ENCODE measurements around the gene LAMC3.
"Not testable (repeated sequence)": the region's sequence is repeated elsewhere in the genome, so short reads cannot be mapped to it uniquely, and the experiment has no call there.

Gene LAMC3

GRCh38 chr9:131082774-131083512 lies 74.0 kb downstream of the LAMC3 start:
- no peak for DNase-seq

- no peak for DNase-seq
These were observed 75.8 kb downstream of the LAMC3 start for GRCh38 chr9:131084661-131085369.

- DNase-seq = no peak
These were observed 76.6 kb downstream of the LAMC3 start for GRCh38 chr9:131085370-131086122.

- DNase-seq = no peak
These were observed 78.5 kb downstream of the LAMC3 start for GRCh38 chr9:131087354-131087893.

DNA sequence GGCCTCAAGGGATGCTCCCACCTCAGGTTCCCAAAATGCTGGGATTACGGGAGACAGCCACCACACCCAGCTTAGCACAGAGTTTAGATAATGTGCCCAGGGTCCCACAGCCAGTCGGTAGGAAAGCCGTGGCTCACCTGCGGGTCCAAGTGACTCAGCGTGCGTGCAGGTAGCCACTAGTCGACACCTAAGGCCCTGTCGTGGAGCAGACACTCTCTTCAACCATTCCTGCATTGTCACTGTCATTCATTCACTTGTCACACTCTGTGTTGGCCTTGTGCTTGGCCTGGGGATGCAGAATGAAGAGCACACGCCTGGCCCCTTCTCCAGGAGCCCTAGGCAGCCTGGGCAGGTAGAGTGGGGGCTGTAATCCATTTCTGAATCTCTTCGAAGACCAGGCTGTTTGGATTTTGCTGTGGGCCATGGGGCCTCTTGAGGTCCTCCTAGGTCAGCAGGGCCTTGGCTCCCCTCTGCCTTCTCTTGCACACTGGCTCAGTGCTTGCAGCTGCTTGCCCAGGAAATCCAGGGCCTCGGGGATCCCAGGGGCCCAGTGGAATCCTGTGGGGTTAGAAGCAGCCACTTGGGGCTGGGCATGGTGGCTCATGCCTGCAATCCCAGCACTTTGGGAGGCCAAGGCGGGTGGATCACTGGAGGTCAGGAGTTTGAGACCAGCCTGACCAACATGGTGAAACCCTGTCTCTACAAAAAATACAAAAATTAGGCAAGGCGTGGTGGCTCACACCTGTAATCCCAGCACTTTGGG lies 81.2 kb downstream of the LAMC3 start:
- DNase-seq = no peak

GRCh38 chr9:131091352-131091992 lies 82.5 kb downstream of the LAMC3 start:
- no peak for DNase-seq

GRCh38 chr9:131092030-131092429 lies 83.1 kb downstream of the LAMC3 start:
- DNase-seq = no peak

GRCh38 chr9:131092548-131093440 lies 83.8 kb downstream of the LAMC3 start:
- no peak for DNase-seq

- DNase-seq = no peak
These were observed 85.0 kb downstream of the LAMC3 start for GRCh38 chr9:131094015-131094414.

DNA sequence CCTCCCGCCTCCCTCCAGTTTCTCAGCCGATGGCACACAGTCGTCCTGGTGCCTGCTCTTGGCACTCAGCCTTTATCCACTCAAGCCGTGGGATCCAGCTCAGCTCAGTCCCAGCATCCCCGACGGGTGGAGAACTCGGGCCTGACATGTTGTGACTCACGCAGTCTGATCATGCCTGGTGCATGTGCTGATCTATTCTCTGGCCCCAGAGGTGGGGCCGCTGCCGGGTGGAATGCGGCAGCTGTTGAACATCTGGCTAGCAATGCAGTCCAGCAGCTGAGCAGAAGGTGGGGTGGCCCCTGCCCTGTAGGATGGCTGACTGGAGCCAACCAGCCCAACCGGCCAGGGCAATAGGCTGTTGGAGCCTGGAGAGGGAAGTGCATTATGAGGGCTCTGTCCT lies 85.6 kb downstream of the LAMC3 start:
- no peak for DNase-seq

GRCh38 chr9:131095666-131096268 lies 86.8 kb downstream of the LAMC3 start:
- DNase-seq = no peak

- DNase-seq = peak in 1 of 2 donors; percentile 57
These were observed 87.5 kb downstream of the LAMC3 start, which contains the start of gene AIF1L for GRCh38 chr9:131096269-131097125. Gene AIF1L, plus strand, starts transcription at chr9:131096531. Its CDS starts 99 bp downstream, at chr9:131096630.

- DNase-seq = no peak
These were observed 88.4 kb downstream of the LAMC3 start for GRCh38 chr9:131097126-131097947.

- no peak for DNase-seq
These were observed 88.9 kb downstream of the LAMC3 start for GRCh38 chr9:131097948-131098278.

DNA sequence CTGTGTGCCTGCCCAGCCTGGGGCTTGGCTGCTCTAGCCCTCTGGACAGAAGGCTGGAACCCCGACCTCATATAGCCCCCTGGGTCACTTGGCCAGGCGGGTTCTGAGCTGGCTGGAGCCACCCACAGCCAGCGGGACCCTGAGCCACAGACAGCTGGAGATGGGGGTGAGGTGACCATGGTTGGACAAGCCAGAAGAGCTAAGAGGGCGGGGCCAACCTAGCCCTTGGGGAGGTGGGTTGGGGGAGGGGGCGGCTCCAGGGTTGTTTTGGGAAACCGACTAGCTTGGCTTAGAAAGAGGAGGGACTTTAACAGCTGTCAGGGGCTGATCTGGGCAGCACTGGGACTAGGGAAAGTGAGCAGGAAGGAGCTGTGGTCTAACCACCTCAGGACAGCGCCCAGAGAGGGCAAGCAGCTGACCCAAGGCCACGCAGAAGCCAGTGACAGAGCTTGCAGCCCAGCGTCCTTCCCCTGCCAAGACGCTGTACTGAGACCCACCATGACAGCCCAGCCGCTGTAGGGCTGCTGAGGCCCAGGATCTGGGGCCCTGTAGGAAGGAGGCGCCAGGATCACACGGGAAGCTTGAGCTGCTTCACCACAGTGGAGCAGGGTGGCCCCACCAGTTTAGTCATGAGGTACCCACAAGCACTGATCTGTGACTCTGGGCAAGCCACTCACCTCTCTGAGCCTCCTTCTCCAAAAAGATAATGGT lies 89.6 kb downstream of the LAMC3 start:
- DNase-seq = no peak

- DNase-seq = no peak
These were observed 90.2 kb downstream of the LAMC3 start for GRCh38 chr9:131099102-131099606.

- DNase-seq = not testable (repeated sequence)
These were observed 90.9 kb downstream of the LAMC3 start for GRCh38 chr9:131099845-131100244.

DNA sequence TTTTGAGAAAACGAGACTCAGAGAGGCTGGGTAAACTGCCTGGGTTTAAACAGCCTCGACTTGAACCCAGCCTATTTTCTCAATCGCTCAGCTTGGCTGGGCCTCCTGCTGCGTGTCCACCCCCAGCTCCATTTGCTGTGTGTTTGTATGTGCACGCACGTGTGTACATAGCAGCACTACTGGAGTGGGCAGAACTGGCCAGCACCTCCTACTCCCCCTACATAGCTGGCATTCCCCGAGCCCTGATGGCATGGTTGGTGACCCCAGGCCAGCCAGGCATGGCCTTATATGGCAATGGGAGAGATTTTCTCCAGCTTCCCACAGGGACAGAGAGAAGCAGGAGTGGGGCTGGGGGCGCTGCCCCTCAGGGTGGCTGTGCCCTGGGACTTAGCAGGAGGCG lies 91.5 kb downstream of the LAMC3 start:
- DNase-seq = no peak
